Activated naive CD8-positive, alpha-beta T cell (primary cell): ENCODE data around the gene NHSL2.

ENCODE experiments used
- H3K27ac Mint-ChIP-seq: one replicate; pipeline ENCODE4 v1.8.0; 2021; ENCODE audit warnings: mixed read lengths
- H3K27me3 Mint-ChIP-seq: one replicate; pipeline ENCODE4 v1.8.0; 2021; ENCODE audit warnings: mixed read lengths
- H3K36me3 Mint-ChIP-seq: one replicate; pipeline ENCODE4 v1.8.0; 2021; ENCODE audit warnings: mixed read lengths
- H3K4me1 Mint-ChIP-seq: one replicate; pipeline ENCODE4 v1.8.0; 2021; ENCODE audit warnings: low read depth, mixed read lengths
- H3K4me3 Mint-ChIP-seq: one replicate; pipeline ENCODE4 v1.8.0; 2021; ENCODE audit warnings: mild to moderate bottlenecking, mixed read lengths
- H3K9me3 Mint-ChIP-seq: one replicate; pipeline ENCODE4 v1.8.0; 2021; ENCODE audit warnings: low read depth, mixed read lengths

Gene NHSL2

DNA sequence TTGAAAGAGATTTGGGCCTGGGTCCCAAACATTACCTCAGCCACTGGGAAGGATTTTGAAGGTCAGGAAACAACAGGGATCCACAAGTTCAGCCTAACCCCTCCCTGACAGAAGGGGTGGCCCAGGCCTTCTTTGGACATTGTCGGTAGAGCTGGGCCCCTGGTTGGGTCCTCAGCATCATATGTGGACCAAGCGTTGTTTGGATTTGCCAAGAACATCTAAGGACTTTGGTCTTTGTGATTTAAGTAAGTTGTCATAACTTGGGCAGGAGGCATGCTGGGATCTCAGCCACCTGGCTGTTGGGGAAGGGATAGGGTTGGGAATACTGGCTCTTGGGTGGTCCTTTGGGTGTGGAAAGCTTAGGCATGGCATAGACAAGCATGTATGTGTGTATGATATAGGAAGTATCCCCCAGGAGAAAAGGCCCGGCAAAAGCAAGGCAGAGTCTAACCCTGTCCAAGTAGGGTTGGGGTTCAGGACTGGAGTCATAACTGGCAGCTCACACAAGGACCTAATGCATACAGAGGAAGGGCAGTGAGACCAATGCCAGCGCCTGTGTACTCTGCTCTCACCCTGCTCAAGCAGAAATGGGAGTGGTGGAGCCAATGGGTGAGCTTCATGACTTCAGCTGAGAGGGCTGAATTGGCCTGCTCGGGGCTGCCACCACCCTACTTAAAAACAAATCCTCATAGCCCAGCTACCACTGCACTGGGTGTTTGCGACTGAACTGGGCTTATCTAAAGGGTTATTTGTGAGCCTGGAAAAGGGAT, 118.2 kb downstream of the NHSL2 start:
- Mint-ChIP-seq H3K27ac (no peak overlapping the region), H3K27me3 (no peaks in the 10 kb centered on the region), H3K9me3 (no peaks in the 10 kb centered on the region), H3K4me3 (no peak overlapping the region), H3K4me1 (no peaks in the 10 kb centered on the region), H3K36me3 (no peaks in the 10 kb centered on the region)

DNA sequence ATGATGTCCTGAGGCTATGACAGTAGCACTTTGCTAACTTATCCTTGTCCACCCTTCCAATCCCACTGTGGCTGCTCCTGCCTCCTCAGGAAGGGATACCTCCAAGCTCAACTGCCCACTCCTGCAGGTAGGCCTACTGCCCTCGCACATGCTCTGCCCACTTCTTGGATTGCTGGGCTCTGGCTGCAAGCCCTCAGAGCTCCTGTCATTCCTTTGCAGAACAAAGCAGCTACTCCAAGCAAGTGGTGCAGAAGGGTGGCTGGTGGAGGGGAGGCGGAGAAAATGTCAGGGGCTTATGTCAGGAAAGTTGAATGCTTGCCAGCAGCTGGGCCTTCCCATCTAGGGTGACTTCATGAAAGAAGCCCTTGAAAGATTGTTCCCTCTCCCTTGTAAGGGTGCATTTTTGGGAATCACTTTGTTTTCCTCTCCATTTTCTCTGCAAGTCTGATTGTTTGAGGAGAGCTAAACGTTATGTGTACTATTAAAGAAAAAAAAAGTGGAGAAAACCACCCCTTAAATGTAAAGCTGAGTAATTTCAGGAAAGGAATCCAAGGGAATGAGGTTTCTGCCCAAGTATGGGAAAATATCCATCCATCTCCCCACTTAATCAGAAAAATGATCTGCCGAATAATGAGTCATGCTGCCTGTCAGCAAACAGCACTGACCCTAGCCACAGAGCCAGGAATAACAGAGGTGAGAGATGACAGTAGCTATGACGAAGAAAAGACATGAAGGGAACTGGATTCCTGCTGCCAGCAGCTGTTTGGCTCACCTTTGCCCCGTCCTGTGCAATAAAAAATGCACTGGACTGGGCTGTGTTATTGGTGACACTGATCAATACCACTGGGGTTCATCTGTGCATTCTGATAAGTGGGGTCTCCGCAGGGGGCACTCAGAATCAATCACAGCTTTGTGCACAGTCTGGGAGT, 119.1 kb downstream of the NHSL2 start:
- Mint-ChIP-seq H3K4me3 (no peak overlapping the region), H3K27me3 (no peaks in the 10 kb centered on the region), H3K9me3 (no peaks in the 10 kb centered on the region), H3K36me3 (no peaks in the 10 kb centered on the region), H3K4me1 (no peaks in the 10 kb centered on the region), H3K27ac (no peak overlapping the region)

DNA sequence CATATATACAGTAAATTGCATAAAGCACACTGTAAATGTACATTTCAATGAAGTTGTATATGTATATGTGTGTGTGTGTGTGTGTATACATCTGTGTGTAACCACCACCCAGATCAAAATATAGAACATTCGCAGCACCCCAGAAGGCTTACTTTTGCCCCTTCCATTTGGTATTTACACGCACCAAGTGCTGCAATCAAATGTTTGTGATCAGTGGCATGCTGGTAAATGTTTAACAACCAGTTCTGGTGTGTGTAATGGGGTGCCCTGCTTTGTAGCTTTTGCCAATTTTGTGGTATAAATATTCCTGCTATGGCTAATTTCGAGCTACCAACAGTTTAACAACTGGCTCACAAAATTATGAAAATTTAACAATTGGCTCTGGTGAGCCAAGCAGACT, 119.8 kb downstream of the NHSL2 start:
- H3K27ac Mint-ChIP-seq: no peak overlapping the region

DNA sequence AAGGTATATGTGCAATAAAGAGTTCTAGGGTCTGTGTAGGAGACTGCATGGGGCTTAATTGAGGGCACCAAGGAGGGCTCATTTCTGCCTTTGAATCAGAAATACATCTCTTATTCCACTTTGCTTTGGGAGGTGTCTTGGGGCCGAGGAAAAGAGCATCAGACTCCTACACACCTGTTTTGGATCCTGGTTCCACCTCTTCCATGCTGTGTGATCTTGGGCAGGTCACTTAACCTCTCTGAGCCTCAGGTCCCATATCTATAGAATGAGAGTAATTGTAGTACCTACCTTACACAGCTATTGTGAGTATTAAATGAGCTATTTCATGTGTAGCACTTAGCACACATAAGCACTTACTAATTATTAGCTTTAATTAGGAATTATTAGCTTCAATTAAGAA, 120.5 kb downstream of the NHSL2 start:
- no peak overlapping the region for H3K4me3 Mint-ChIP-seq
- H3K9me3 Mint-ChIP-seq: no peaks in the 10 kb centered on the region
- H3K4me1 Mint-ChIP-seq: no peaks in the 10 kb centered on the region
- H3K36me3 Mint-ChIP-seq: no peaks in the 10 kb centered on the region
- H3K27ac Mint-ChIP-seq: no peak overlapping the region
- no peaks in the 10 kb centered on the region for H3K27me3 Mint-ChIP-seq

More for the DNA sequence above, 119.8 kb downstream of the NHSL2 start:
- H3K4me3 Mint-ChIP-seq: no peak overlapping the region
- no peaks in the 10 kb centered on the region for H3K27me3 Mint-ChIP-seq
- H3K9me3 Mint-ChIP-seq: no peaks in the 10 kb centered on the region
- H3K36me3 Mint-ChIP-seq: no peaks in the 10 kb centered on the region
- H3K4me1 Mint-ChIP-seq: no peaks in the 10 kb centered on the region

DNA sequence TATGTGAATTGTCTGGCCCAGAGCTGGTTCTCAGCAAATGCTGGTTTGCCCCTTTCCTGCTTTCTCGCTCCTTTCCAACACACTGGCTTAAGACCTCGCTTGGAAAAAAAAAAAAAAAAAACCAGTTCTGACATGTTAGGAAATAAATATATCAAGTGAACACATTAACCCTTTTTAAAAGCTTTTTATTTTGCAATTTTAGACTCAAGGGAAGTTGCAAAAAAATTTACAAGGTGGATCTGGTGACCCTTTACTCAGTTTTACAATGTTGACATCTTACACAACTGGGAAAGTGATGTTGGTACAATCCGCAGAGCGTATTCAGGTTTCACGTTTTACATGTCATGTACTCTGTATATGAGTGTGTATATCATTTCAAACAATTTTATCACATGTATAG, 121.0 kb downstream of the NHSL2 start:
- Mint-ChIP-seq H3K4me3 (no peak overlapping the region), H3K4me1 (no peaks in the 10 kb centered on the region), H3K27me3 (no peaks in the 10 kb centered on the region), H3K36me3 (peaks cover 2% of the 10 kb centered on the region), H3K27ac (no peak overlapping the region), H3K9me3 (no peaks in the 10 kb centered on the region)

DNA sequence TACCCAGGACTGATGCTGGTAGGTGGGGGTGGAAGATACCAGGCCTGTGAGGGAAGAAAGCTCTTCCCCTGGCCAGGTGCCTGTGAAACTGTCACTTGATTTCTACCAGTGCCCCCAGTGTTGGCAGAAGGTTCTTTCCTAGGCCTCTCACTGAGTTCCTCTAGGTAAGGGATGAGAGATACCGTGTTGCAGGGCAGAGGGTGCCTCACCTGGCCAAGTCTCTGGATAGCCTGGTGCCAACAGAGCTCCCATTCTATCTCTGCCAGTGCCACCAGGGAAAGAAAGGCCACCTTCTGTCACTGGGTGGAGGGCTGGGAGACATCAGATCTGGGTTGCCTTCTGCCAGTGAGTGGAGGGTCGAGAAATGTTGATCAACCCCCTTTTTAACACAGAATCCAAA, 127.0 kb downstream of the NHSL2 start:
- H3K4me3 Mint-ChIP-seq: no peak overlapping the region
- no peak overlapping the region for H3K27ac Mint-ChIP-seq
- H3K36me3 Mint-ChIP-seq: peaks cover 4% of the 10 kb centered on the region
- peaks cover 1% of the 10 kb centered on the region for H3K27me3 Mint-ChIP-seq
- H3K9me3 Mint-ChIP-seq: no peaks in the 10 kb centered on the region
- no peaks in the 10 kb centered on the region for H3K4me1 Mint-ChIP-seq

DNA sequence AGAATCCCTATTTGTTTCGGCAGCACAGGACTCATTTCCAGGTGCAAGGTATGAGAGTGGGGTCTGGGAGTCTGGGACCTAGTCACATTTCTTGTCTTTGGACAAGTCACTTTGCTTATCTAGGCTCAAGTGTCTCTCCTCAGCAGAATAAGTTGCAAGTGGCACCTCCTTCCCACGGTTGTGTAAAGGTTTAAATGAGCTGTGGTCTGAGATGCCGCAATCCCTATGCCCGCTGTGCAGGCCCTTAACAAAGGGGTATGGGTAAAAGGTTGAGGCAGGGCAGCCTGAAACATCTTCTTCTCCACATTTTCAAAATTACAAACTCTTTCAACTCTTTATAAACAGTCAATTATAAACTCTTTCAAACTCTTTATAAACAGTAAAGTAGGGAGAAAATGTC, 127.4 kb downstream of the NHSL2 start:
- no peaks in the 10 kb centered on the region for H3K4me1 Mint-ChIP-seq
- H3K4me3 Mint-ChIP-seq: no peak overlapping the region
- no peaks in the 10 kb centered on the region for H3K9me3 Mint-ChIP-seq
- no peak overlapping the region for H3K27ac Mint-ChIP-seq
- peaks cover 1% of the 10 kb centered on the region for H3K27me3 Mint-ChIP-seq
- peaks cover 4% of the 10 kb centered on the region for H3K36me3 Mint-ChIP-seq

DNA sequence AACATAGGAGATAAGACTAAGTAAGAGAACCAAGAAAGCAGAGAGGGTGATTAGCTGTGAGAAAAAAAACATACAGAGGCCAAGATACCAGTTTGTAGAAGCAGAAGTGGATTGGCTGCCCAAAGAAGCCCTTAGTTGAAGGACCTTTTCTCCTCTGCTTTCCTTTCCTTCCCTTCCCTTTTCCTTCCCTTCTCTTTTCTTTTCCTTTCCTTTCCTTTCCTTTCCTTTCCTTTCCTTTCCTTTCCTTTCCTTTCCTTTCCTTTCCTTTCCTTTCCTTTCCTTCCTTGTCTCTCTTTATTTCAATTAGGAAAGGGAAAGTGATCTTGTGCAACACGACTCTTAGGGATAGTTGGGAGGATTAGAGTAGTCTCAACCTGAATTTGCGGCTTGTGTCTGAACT, 128.2 kb downstream of the NHSL2 start:
- H3K27me3 Mint-ChIP-seq: peaks cover 1% of the 10 kb centered on the region
- peaks cover 4% of the 10 kb centered on the region for H3K36me3 Mint-ChIP-seq
- H3K27ac Mint-ChIP-seq: no peak overlapping the region
- no peaks in the 10 kb centered on the region for H3K4me1 Mint-ChIP-seq
- H3K4me3 Mint-ChIP-seq: no peak overlapping the region
- no peaks in the 10 kb centered on the region for H3K9me3 Mint-ChIP-seq

DNA sequence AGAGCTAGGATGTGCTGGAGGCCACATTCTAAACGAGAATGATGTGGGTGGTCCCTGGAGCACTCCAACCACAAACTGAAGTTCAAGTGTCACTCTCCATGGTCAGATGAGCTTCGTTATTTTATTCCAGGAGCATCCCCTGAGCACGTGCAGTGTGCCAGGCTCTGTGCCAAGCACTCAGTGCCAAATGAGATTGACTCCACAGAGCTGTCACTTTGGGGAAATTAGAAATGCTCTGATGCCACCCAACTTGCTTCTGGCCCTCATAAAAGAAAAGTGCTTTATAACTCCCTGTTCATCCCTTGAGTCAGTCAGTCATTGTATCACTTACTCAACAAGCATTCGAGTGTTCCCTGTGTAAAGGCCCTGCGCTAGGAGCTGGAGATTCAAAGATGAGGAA, 129.9 kb downstream of the NHSL2 start:
- Mint-ChIP-seq H3K27ac (no peak overlapping the region), H3K27me3 (peaks cover 1% of the 10 kb centered on the region)

DNA sequence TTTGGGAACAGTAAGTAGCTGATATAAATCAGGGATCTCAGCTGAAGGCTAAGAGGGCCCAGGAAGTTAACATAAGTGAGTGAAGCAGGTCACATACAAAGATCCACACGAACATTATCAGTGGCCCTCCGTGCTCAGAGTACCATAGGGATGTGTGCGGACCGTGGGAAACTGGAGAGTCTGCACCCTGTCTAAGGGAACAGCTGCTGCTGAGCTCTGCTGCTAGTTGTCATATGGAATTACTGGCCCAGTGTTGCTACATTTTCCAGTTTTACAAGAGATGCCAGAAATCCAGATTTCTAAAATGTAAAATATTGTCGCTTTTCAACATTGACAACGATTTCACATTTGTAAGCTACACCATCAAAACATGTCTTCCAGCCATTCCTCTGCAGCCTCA, 130.5 kb downstream of the NHSL2 start:
- peaks cover 1% of the 10 kb centered on the region for H3K27me3 Mint-ChIP-seq
- H3K27ac Mint-ChIP-seq: no peak overlapping the region
- peaks cover 8% of the 10 kb centered on the region for H3K4me1 Mint-ChIP-seq

More for the DNA sequence above, 129.9 kb downstream of the NHSL2 start:
- Mint-ChIP-seq H3K4me1 (peaks cover 3% of the 10 kb centered on the region), H3K9me3 (no peaks in the 10 kb centered on the region), H3K4me3 (no peak overlapping the region), H3K36me3 (peaks cover 4% of the 10 kb centered on the region)

DNA sequence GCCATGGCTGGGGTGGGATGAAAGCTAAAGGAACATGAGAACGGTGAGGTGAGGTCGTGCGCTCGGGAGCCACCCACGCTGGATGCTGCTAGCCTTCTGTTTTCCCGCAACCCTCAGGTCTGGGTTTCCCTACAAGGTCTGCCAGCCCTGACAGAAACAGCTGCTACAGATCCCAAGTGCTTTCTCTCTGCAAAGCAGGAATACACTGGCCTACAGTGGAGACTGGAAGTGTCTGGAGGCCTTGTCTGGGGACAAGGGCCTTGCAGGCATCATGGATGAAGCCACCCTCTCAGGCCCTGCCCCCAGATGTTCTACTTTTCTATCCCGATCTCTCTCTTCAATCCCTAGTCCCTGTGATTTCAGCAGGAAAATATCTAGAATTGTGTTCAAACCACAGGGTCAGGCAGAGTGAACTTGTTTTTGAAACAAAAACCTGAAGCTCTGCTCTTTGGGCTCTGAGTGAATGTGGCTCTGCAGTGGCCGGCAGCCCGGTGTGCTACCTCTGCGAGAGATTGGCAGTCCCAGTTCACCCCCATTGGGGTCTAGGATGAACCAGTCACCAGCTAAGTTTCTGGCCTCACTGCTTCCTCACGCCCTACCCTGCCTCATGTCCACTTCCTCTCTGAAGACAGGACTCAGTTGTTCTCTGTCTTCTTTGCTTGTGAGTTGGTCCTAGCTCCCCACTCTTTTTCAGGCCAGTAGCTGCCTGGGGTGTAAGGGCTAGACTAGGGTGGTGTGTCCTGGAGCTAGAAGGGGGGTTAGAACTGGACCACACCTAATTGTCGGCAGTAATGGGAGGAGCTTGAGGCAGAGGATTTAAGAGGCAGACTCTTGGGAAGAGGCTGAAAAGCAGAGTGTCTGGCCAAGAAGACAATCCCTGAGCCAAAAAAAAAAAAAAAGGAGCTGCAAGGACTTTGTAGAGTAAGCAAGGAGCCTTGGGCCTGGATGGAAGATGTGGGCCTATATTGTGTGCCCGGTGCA, 131.5 kb downstream of the NHSL2 start:
- Mint-ChIP-seq H3K36me3 (no peaks in the 10 kb centered on the region), H3K4me3 (no peak overlapping the region), H3K9me3 (no peaks in the 10 kb centered on the region), H3K27me3 (peaks cover 1% of the 10 kb centered on the region), H3K27ac (no peak overlapping the region), H3K4me1 (peaks cover 14% of the 10 kb centered on the region)

More for the DNA sequence above, 130.5 kb downstream of the NHSL2 start:
- Mint-ChIP-seq H3K9me3 (no peaks in the 10 kb centered on the region), H3K36me3 (peaks cover 4% of the 10 kb centered on the region), H3K4me3 (no peak overlapping the region)

DNA sequence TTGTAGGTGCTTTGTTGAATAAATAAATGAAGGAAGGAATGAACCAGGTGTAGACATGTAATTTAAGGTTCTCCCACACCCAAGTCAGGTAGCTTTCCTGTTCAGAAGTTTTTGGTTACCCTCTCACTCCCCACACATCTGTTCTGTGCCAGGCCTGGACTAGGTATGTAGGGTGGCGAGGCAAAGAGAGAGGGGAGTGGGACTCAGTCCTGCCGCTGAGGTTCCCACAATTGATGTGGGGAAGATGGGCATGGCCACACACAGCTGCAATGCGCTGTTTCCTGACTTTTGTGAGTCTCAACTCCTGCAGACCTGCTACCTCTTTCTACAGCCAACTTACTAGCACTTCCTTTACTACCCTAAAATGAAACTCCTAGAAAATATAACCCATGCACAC, 132.2 kb downstream of the NHSL2 start:
- peaks cover 1% of the 10 kb centered on the region for H3K27me3 Mint-ChIP-seq
- H3K27ac Mint-ChIP-seq: no peak overlapping the region

DNA sequence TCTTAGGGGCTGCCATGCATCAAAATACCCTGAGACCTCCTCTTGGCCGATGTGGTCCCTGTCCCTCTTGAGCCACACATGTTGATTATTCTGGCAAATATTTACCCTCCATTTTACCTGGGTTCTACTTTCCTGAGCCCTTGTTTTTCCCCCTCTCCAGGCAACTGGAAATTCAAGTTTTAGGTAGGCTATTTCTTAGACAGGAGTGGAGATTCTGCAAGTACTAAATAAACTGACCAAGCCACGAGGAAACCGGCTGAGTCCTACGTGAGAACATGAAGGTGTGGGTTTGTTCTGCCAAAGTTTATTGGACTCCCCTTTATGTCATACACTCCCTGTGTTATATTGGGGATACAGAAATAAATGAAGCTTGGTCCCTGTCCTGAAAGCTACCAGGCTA, 133.0 kb downstream of the NHSL2 start:
- Mint-ChIP-seq H3K27me3 (peaks cover 1% of the 10 kb centered on the region), H3K4me3 (no peak overlapping the region), H3K4me1 (peaks cover 14% of the 10 kb centered on the region), H3K27ac (no peak overlapping the region), H3K36me3 (no peaks in the 10 kb centered on the region), H3K9me3 (no peaks in the 10 kb centered on the region)

More for the DNA sequence above, 132.2 kb downstream of the NHSL2 start:
- Mint-ChIP-seq H3K4me3 (no peak overlapping the region), H3K4me1 (peaks cover 14% of the 10 kb centered on the region), H3K9me3 (no peaks in the 10 kb centered on the region), H3K36me3 (no peaks in the 10 kb centered on the region)

DNA sequence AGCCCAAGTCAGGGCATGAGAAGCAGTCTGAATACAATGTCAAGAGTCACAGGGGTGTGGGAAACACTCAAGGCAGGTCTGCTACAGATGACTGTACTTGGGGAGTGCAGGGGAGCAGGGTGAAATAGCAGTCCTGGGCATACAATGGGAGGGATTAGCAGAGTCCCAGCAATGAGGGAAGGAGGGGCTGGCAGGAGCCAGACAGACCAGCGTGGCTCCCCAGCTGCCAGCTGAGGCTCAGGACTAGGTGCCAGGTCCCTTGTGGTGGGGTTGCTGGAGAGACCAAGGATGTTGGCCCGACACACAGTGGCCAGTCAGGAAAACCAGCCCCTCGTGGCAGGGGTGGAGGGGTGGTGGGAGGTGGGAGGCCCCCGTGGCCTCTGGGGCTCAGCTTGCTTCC, 134.5 kb downstream of the NHSL2 start:
- Mint-ChIP-seq H3K9me3 (no peaks in the 10 kb centered on the region), H3K27me3 (peaks cover 1% of the 10 kb centered on the region), H3K4me1 (peaks cover 14% of the 10 kb centered on the region), H3K4me3 (no peak overlapping the region), H3K27ac (no peak overlapping the region), H3K36me3 (no peaks in the 10 kb centered on the region)
